ENCODE results near the gene DHPS.
"Not testable (repeated sequence)": the region's sequence is repeated elsewhere in the genome, so short reads cannot be mapped to it uniquely, and the experiment has no call there.

DHPS gene

GRCh38 chr19:12705654-12706331 lies 24.1 kb upstream of the DHPS start:
- in situ Hi-C loops (cut with MboI; ENCODE audit: low sequenced_read_pairs, unreplicated experiment): no loop called here
- TF ChIP-seq, protein P1, sequence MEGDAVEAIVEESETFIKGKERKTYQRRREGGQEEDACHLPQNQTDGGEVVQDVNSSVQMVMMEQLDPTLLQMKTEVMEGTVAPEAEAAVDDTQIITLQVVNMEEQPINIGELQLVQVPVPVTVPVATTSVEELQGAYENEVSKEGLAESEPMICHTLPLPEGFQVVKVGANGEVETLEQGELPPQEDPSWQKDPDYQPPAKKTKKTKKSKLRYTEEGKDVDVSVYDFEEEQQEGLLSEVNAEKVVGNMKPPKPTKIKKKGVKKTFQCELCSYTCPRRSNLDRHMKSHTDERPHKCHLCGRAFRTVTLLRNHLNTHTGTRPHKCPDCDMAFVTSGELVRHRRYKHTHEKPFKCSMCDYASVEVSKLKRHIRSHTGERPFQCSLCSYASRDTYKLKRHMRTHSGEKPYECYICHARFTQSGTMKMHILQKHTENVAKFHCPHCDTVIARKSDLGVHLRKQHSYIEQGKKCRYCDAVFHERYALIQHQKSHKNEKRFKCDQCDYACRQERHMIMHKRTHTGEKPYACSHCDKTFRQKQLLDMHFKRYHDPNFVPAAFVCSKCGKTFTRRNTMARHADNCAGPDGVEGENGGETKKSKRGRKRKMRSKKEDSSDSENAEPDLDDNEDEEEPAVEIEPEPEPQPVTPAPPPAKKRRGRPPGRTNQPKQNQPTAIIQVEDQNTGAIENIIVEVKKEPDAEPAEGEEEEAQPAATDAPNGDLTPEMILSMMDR (IDR thresholded peaks at IDR 0.05; ENCODE audit: borderline replicate concordance, control extremely low read depth, extremely low read depth, insufficient read depth, missing control alignments): no peak
- DNase-seq (ENCODE audit: low spot score): no peak

DNA sequence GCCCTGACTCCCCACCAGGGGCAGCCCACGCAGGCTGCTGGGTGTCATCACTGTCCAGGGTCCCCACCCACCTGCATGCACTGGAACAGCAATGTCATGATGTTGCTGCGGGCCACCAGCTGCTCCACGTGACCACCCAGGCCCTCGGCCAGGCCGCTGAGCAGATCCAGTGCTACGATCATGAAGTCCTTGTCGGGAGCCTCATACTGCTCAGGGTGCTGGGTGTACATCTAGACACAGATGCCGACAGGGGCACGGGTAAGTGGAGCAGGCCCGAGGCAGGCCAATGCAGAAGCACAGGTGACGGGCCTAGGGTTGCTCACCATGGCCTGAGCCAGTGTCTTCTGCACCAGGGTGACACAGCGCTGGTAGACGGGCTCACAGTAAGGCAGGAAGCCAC lies 23.5 kb upstream of the DHPS start:
- TF ChIP-seq, protein P1 (IDR thresholded peaks at IDR 0.05; ENCODE audit: borderline replicate concordance, control extremely low read depth, extremely low read depth, insufficient read depth, missing control alignments): no peak
- no peak for DNase-seq (ENCODE audit: low spot score)
- in situ Hi-C loops (cut with MboI; ENCODE audit: low sequenced_read_pairs, unreplicated experiment): no loop called here

DNA sequence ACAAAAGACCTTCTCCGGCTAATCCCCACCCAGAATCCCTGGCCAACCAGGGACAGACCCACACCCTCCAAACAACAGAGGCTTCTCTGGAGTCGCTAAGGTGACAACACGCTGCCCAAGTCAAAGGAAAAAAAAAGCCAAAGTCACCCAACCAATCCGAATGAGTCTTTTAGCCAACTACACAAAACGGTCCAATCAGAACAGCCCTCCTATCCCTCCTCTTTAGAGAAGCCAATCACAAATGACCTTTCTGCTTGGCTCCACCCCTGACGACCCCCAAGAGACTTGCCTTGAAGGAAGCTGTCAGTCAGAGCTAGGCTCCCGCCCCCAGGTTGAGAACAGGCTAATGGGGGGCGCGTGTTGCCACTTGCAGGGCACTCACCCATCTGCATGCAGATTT lies 21.4 kb upstream of the DHPS start:
- TF ChIP-seq, protein P1 (IDR thresholded peaks at IDR 0.05; ENCODE audit: borderline replicate concordance, control extremely low read depth, extremely low read depth, insufficient read depth, missing control alignments): no peak
- DNase-seq (ENCODE audit: low spot score): no peak
- in situ Hi-C loops (cut with MboI; ENCODE audit: low sequenced_read_pairs, unreplicated experiment): no loop called here

GRCh38 chr19:12701596-12702282 lies 20.1 kb upstream of the DHPS start:
- TF ChIP-seq, protein P1 (IDR thresholded peaks at IDR 0.05; ENCODE audit: borderline replicate concordance, control extremely low read depth, extremely low read depth, insufficient read depth, missing control alignments): no peak
- DNase-seq (ENCODE audit: low spot score): no peak

GRCh38 chr19:12698138-12698537 lies 16.5 kb upstream of the DHPS start:
- DNase-seq (ENCODE audit: low spot score): no peak
- in situ Hi-C loops (cut with MboI; ENCODE audit: low sequenced_read_pairs, unreplicated experiment): no loop called here
- TF ChIP-seq, protein P1 (IDR thresholded peaks at IDR 0.05; ENCODE audit: borderline replicate concordance, control extremely low read depth, extremely low read depth, insufficient read depth, missing control alignments): no peak

More at GRCh38 chr19:12701596-12702282, 20.1 kb upstream of the DHPS start:
- in situ Hi-C loops (cut with MboI; ENCODE audit: low sequenced_read_pairs, unreplicated experiment): no loop called here

DNA sequence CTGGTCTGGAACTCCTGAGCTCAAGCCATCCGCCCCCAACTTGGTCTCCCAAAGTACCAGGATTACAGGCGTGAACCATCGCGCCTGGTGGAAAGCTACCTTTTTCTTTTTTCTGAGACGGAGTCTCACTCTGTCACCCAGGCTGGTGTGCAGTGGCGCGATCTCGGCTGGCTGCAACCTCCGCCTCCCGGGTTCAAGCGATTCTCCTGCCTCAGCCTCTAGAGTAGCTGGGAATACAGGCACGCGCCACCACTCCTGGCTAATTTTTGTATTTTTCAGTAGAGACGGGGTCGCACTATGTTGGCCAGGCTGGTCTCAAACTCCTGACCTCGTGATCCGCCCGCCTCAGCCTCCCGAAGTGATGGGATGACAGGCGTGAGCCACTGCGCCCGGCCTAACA lies 15.7 kb upstream of the DHPS start:
- in situ Hi-C loops (cut with MboI; ENCODE audit: low sequenced_read_pairs, unreplicated experiment); DNase-seq (ENCODE audit: low spot score): not testable (repeated sequence)

Data from GM13976 (cell line).